AG09319 (cell line): ENCODE data around the gene SRPRA.

Experiments used
- DNase-seq: peaks from one replicate; pipeline ENCODE4 v3.0.0-alpha.2; 2010; ENCODE audit warnings: low read depth; ENCODE audit errors: extremely low read depth
- TF ChIP-seq, protein P1 (sequence below): IDR thresholded peaks from 2 replicates; pipeline ENCODE4 v1.5.1; 2011; ENCODE audit warnings: low read depth, mild to moderate bottlenecking, inconsistent platforms, low read length, moderate library complexity

The SRPRA gene, protein sequence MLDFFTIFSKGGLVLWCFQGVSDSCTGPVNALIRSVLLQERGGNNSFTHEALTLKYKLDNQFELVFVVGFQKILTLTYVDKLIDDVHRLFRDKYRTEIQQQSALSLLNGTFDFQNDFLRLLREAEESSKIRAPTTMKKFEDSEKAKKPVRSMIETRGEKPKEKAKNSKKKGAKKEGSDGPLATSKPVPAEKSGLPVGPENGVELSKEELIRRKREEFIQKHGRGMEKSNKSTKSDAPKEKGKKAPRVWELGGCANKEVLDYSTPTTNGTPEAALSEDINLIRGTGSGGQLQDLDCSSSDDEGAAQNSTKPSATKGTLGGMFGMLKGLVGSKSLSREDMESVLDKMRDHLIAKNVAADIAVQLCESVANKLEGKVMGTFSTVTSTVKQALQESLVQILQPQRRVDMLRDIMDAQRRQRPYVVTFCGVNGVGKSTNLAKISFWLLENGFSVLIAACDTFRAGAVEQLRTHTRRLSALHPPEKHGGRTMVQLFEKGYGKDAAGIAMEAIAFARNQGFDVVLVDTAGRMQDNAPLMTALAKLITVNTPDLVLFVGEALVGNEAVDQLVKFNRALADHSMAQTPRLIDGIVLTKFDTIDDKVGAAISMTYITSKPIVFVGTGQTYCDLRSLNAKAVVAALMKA

DNA sequence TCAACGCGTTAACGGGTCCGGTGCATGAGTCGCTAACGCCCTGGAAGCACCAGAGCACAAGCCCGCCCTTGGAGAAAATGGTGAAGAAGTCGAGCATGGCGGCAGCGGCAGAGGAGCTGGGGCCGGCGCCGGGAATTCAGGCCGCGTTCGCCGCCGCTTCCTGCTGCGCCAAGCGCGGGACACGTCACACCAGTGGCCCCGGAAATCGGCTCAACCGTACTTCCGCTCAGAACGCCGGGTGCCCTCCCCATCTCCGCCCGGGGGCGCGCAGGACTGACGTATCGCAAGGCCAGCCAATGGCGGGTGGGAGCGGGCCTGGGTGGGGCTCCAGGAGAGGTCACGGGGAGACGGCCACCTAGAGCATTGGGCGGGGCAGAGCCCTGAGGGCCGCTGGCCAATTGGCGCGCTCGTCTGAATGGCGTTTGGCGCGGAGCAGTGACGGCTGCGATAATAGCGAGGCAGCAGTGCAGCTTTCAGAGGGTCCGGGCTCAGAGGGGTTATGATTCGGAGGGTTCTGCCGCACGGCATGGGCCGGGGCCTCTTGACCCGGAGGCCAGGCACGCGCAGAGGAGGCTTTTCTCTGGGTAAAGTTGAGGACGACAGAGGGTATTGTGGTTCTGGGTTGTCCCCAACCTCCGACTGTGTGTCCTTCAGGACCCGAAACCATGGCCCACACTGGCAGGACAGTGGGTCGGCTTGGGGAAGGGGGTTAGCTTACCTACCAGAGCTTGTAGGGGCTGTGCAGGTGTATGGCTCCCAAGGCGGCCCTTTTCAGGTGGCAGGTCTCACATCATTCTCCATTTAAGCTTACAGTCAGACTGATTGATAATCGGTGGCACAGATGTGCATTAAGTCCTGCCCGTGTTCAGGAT lies at the start of gene SRPRA, which contains the start of gene FOXRED1:
Gene SRPRA (minus strand): TSS at position 188 of the 872 bp plus-strand sequence. CDS start 91 bp downstream, at position 97.
Gene FOXRED1 (plus strand): TSS at position 447 of the 872 bp plus-strand sequence. CDS start 53 bp downstream, at position 500.
- DNase-seq = peak; percentile 97

DNA sequence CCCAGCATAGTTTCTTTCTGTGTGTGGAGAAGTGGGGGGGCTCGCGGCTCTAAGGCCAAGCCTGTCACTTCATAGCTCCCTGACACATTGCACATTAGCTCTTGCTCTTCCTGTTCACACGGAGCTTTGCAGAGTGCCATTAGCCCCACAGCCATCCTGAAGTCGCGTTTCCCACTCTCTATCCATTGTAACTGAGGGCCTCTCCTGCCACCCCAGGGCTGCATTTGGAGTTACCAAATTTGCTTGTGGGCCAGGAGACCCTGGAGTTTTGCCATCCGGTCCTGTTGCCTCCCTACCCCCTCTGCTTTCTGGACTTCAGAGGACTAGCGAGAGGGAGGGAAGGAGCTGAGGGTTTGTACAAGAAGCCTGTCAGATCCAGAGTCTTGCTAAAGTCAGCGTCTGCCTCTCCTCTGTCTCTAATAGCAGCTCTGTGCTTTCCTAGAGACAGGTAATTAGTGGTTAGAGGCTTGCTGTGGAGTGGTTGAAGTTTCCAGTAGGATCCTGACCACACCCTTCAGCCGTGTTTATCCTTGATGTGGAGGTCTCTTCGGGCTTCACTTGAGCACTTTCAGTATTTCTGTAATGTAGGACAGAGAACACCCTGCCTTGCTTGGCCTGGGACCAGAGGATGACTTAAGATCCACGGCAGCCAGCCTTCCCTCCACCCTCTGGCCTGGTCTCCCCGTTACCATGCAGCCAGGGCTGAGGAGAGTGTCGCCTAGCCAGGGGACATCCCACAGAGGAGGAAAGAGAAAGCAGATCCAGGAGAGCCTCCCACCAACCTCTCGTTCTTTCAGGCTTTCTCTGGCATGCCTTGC lies 49.3 kb upstream of the SRPRA start:
- TF ChIP-seq, protein P1, sequence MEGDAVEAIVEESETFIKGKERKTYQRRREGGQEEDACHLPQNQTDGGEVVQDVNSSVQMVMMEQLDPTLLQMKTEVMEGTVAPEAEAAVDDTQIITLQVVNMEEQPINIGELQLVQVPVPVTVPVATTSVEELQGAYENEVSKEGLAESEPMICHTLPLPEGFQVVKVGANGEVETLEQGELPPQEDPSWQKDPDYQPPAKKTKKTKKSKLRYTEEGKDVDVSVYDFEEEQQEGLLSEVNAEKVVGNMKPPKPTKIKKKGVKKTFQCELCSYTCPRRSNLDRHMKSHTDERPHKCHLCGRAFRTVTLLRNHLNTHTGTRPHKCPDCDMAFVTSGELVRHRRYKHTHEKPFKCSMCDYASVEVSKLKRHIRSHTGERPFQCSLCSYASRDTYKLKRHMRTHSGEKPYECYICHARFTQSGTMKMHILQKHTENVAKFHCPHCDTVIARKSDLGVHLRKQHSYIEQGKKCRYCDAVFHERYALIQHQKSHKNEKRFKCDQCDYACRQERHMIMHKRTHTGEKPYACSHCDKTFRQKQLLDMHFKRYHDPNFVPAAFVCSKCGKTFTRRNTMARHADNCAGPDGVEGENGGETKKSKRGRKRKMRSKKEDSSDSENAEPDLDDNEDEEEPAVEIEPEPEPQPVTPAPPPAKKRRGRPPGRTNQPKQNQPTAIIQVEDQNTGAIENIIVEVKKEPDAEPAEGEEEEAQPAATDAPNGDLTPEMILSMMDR = no peak
- peak; percentile 68 for DNase-seq

More for the DNA sequence above, at the start of gene SRPRA, which contains the start of gene FOXRED1:
- TF ChIP-seq, protein P1 = no peak

DNA sequence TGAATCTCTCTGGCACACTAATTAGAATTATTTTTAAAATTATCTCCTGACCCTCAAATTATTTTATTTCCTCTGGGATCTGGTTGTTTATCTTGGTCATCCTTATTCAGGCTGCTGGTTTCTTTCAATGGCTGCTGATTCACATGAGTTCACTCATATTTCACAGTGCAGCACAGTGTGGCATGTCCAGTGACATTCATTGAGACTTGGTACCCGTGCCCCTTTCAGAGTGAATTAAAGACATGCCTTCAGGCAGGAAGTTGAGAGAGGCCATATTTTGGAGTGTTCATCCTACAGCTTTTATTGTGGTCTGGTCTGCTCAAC lies 48.7 kb upstream of the SRPRA start:
- no peak for DNase-seq
- TF ChIP-seq, protein P1 = no peak

DNA sequence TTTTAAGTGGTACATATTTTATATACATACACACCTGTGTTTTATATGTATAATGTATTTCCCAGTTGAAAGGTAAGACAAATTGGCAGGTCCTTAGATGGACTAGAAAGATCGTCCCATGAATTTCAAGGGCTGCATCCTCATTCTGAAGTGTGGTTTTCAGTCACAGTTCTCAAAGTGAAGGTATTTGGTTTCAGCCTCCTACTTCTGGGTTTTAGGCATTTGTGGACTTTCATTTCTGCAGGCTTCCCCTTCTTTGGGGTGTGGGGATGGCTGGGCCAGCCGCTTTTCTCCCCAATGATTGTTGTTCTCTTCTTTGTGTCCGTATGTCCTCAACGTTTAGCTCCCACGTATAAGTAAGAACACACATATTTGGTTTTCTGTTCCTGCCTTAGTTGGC lies 45.1 kb upstream of the SRPRA start:
- no peak for DNase-seq
- TF ChIP-seq, protein P1 = no peak

DNA sequence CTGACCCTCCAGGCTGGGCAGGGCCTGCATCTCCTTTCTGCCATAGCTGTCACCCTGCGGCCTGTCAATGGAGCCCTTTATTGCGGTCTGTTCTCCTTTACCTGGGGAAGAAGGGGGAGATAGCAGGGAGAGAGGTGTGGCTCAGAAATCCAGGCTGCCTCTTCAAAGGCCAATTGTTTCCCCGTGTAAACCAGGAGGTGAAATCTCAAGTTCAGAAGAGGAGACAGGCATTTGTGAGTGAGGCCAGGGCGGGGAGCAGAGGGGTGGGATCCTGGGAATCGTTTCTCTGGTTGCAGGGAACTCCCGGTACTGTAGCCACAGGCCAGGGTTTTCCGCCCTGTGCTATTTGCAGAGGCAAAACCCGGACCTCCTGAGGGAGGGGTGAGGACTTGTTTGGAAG lies 44.3 kb upstream of the SRPRA start:
- TF ChIP-seq, protein P1 = no peak

DNA sequence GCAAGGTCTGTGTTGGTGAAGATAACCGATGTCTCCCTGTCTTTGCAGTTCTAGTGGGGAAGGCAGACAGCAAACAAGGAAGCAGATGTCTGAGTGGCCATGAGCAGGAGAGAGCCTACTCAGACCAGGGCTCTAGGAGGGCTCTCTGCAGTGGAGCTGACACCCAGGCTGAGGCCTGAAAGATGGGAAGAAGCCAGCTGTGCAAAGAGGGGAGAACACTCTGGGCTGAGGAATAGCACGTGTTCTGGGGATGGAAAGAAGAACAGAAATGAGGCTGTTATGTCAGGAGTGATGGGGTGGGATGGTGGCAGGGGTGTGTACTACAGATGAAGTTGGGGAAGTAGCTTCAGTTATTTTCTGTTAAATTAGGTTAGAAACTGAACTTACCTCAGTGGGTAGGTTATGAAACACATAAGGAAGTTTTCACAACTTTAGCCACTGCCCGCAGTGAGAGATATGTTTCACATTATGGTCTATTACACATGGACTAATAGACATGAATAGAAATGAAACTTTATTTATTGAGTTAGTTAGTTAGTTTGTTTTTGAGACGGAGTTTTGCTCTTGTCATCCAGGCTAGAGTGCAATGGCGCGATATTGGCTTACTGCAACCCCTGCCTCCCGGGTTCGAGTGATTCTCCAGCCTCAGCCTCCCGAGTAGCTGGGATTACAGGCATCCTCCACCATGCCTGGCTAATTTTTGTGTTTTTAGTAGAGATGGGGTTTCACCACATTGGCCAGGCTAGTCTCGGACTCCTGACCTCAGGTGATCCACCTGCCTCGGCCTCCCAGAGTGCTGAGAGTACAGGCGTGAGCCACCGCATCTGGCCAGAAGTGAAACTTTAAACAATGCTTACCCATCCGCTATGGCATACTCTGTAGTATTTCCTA lies 43.0 kb upstream of the SRPRA start:
- TF ChIP-seq, protein P1 = no peak
- no peak for DNase-seq

More for the DNA sequence above, 44.3 kb upstream of the SRPRA start:
- no peak for DNase-seq
